ENCODE results near the gene MRM2.

DNA sequence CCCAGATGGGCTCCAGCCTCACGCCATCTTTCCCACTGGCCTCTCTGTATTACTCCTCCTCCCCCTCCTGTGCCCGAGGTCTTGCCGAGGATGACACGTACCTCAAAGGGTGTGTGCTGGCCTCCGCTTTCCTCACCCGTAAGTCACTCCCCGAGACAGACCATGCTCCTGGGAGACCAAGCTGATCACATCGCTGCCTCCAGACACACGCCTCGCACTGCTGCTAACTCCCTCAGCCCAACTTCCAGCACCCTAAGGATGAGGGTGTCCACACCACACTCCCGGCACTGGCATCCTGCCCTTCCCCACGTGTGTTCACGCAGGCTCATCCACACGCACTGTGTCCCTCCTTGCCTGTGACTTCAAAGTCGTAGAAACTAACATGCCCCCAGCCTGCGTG lies 33.3 kb downstream of the MRM2 start:
- no peak for TF ChIP-seq CEBPB (IDR thresholded peaks at IDR 0.05; ENCODE audit: borderline replicate concordance in 1 of 2, low read depth in 2 of 2, low read length in 2 of 2)
- TF ChIP-seq LARP7 (IDR thresholded peaks at IDR 0.05), result no peak
- no peak for TF ChIP-seq EED (IDR thresholded peaks at IDR 0.05; ENCODE audit: low read depth)
- TF ChIP-seq EZH2 (IDR thresholded peaks at IDR 0.05; ENCODE audit: borderline replicate concordance, control insufficient read depth, low read depth, low read length), result no peak
- TF ChIP-seq, protein P1, sequence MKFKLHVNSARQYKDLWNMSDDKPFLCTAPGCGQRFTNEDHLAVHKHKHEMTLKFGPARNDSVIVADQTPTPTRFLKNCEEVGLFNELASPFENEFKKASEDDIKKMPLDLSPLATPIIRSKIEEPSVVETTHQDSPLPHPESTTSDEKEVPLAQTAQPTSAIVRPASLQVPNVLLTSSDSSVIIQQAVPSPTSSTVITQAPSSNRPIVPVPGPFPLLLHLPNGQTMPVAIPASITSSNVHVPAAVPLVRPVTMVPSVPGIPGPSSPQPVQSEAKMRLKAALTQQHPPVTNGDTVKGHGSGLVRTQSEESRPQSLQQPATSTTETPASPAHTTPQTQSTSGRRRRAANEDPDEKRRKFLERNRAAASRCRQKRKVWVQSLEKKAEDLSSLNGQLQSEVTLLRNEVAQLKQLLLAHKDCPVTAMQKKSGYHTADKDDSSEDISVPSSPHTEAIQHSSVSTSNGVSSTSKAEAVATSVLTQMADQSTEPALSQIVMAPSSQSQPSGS (IDR thresholded peaks at IDR 0.05; ENCODE audit: low read length), result no peak
- no peak for TF ChIP-seq RFX5 (IDR thresholded peaks at IDR 0.05; ENCODE audit: low read depth, low read length)
- TF ChIP-seq, protein P2, sequence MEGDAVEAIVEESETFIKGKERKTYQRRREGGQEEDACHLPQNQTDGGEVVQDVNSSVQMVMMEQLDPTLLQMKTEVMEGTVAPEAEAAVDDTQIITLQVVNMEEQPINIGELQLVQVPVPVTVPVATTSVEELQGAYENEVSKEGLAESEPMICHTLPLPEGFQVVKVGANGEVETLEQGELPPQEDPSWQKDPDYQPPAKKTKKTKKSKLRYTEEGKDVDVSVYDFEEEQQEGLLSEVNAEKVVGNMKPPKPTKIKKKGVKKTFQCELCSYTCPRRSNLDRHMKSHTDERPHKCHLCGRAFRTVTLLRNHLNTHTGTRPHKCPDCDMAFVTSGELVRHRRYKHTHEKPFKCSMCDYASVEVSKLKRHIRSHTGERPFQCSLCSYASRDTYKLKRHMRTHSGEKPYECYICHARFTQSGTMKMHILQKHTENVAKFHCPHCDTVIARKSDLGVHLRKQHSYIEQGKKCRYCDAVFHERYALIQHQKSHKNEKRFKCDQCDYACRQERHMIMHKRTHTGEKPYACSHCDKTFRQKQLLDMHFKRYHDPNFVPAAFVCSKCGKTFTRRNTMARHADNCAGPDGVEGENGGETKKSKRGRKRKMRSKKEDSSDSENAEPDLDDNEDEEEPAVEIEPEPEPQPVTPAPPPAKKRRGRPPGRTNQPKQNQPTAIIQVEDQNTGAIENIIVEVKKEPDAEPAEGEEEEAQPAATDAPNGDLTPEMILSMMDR (IDR thresholded peaks at IDR 0.05 in 2 of 3, conservative IDR thresholded peaks at IDR 0.05 in 1 of 3; ENCODE audit: control insufficient read depth in 2 of 3, extremely low read depth in 1 of 3, insufficient read depth in 1 of 3, low read depth in 3 of 3, low read length in 3 of 3), result no peak
- TF ChIP-seq HDAC2 (IDR thresholded peaks at IDR 0.05), result no peak
- no peak for TF ChIP-seq NBN (IDR thresholded peaks at IDR 0.05)
- TF ChIP-seq POLR2AphosphoS5 (IDR thresholded peaks at IDR 0.05; ENCODE audit: low read length), result no peak
- TF ChIP-seq, protein P3, sequence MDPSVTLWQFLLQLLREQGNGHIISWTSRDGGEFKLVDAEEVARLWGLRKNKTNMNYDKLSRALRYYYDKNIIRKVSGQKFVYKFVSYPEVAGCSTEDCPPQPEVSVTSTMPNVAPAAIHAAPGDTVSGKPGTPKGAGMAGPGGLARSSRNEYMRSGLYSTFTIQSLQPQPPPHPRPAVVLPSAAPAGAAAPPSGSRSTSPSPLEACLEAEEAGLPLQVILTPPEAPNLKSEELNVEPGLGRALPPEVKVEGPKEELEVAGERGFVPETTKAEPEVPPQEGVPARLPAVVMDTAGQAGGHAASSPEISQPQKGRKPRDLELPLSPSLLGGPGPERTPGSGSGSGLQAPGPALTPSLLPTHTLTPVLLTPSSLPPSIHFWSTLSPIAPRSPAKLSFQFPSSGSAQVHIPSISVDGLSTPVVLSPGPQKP (IDR thresholded peaks at IDR 0.05; ENCODE audit: low read depth, low read length), result no peak
- TF ChIP-seq MYC (IDR thresholded peaks at IDR 0.05; ENCODE audit: insufficient read depth, insufficient read length, insufficient replicate concordance, low read length, severe bottlenecking), result no peak
